GM18498 (cell line): ENCODE results near the gene INSL3.

Experiments used
- ATAC-seq: cut with Tn5 transposase; IDR thresholded peaks from one replicate; pipeline ENCODE4 v1.9.1; 2021; ENCODE audit warnings: mild to moderate bottlenecking, moderate library complexity; ENCODE audit not compliant: unreplicated experiment

INSL3 gene, protein sequence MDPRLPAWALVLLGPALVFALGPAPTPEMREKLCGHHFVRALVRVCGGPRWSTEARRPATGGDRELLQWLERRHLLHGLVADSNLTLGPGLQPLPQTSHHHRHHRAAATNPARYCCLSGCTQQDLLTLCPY

DNA sequence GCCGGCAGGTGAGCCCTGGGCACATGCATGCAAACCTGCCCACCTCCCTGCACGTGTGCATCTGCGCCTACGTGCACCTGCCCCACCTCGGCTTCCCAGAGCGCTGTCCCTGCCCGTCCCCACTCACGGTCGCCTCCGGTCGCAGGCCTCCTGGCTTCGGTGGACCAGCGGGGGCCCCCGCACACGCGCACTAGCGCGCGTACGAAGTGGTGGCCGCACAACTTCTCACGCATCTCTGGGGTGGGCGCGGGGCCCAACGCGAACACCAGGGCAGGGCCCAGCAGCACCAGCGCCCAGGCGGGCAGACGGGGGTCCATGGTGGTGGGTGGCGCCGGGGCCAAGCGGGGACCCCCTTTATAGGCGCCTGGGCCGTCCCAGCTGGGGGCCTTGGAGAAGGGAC, at the start of gene INSL3:
TSS of gene INSL3 (minus strand) at position 330 of the 400 bp plus-strand sequence. CDS start at position 317, 13 bp downstream.
- no peak for ATAC-seq

DNA sequence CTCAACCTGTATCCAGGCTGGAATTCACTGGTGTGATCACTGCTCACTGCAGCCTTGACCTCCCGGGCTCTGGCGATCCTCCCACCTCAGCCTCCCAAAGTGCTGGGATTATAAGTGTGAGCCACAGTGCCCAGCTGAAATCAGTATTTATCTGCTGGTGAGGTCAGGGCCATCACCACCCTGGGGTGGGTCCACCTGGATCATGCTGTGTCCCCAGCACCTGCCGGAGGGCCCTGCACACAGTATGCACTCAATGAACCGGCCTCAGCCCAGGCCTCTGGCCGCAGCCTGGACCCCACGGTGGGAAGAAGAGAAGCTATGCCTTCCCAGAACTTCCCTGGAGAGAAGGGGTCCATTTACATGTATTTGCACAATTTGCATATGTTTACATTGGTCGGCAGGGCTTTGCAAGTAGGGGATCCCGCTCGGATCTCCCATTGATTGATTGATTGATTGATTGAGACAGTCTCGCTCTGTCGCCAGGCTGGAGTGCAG, 47.8 kb upstream of the INSL3 start:
- ATAC-seq, result no peak

DNA sequence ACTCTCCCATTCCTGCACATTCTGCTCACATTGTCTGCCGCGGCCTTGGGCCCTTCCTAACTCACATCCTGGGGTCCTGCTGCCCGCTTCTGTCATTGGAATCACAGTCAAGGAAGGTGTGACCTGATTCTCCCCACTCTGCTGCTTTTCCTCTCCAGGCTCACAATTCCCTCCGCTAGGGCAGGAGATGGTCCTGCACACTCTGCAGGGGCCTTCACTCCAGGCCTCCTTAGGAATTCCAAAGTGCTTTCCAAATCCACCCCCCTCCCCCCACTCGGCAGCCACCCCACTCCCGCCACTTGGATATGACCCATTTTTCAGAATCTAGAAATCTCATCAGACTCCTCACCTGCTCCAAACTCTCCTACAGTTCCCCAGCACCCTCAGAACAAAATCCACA, 47.4 kb upstream of the INSL3 start:
- no peak for ATAC-seq

DNA sequence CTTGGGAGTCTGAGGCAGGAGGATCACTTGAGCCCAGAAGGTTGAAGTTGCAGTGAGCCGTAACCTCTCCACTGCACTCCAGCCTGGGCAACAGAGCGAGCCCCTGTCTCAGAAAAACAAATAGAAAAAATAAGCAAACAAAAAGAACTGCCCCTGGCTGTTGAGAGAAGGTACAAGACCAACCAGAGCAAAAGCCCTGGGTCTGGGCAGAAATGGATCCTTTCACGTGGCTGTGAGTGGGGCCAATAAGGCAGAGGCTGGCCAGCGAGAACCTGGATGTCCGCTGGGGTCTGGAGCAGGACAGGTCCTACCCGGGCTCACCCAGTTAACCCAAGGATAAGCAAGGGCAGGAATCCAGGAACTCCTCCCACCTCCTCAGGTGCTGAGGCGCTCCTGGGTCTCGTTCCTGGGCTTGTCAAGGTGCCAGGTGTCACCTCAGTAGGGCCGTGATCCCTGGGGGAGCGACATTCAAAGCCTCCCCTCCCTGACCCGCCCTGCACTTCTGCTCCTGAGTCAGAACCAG, 45.7 kb upstream of the INSL3 start:
- no peak for ATAC-seq

DNA sequence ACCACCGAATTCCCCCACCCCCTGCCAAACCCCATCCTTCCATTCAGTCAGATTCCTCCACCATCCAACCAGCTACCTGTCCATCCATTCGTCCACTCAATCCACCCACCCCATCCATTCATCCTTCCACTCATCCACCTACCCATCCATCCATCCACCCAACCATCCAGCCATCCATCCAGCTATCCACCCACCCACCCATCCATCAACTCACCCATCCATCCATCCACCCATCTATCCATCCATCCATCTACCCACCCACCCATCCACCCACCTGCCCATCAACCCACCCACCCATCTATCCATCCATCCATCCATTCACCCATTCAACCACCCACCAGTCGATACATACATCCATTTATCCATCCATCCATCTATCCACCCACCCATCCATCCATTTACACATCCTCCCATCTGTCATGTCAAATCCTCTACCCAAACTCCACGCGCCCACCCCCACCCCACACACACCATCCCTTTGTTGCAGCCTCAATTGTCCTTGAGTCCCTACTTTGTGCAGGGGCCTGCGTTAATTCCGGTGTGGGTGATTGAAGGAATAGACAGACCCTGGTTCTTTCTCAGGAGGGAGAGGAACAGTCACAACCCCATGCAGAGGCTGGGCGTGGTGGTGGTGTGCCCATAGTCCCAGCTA, 45.1 kb upstream of the INSL3 start:
- ATAC-seq, result no peak

DNA sequence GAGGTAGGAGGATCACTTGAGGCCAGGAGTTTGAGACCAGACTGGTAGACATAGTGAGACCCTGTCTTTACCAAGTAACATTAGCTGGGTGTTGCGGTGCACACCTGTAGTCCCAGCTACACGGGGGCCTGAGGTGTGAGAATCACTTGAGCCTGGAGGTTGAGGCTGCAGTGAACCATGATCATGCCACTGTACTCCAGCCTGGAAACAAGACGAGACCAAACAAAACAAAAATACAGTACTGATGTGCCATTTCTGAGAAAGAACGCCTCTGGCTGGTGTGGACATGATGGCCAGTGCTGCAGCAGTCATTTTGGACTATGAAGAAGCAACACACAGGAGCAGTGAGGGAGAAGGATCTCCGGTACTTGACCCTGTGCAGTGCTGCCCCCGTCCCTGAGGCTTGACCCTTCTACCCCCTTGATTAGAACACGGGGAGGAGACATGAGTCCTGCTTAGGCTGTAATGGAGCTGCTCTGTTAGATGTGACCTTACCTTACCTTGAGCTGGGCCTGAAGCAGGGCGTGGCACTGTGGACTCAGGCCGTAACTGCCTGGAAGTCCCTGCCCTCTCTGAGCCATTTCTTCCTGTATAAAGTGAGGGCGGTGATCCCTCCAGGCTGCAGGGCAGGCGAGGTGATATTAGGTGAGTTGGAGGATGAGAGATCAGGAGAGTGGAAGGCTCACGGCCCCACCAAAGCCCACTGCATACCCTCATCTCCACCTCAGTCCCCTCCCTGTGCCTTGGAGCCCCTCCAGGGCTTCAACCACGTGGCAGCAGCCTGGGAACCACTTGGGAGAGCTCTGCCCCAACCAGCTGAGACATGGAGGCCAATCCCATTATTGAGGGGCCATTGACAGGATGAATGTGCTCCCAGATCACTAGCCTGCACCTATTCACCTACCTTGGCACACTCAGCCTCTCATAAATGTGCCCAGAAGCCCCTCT, 44.3 kb upstream of the INSL3 start:
- ATAC-seq, result no peak

DNA sequence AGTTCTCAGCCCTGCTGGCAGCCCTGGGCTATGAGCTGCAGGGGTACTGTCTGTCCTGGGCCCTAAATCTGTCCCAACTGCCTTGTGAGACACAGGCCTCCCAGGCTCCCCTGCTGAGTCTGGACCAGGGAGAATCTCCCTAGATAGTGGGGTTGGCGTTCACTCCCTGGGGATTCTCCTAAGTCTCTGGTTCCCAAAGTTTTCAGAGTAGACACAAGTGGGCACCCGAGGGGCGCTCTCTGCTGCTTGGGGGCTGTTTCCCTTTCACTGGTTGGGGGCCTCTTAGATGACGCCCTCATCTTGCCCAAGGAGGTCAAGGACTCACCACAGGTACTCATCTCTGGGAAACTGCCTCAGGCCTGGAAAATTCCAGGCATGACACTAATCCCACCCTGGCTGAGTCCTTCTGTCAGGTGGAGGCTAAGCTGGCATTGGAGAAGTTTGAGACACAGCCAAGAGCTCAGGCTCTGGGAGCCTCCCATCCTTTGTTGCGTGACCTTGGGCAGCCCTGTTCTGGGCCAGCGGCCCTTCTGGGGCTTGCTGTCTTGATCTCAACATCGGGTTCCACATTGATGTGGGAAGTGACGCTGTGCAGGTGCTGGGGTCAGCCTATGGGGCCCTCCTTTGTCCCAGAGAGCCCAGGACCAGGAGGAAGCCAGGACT, 42.3 kb upstream of the INSL3 start:
- ATAC-seq, result no peak

DNA sequence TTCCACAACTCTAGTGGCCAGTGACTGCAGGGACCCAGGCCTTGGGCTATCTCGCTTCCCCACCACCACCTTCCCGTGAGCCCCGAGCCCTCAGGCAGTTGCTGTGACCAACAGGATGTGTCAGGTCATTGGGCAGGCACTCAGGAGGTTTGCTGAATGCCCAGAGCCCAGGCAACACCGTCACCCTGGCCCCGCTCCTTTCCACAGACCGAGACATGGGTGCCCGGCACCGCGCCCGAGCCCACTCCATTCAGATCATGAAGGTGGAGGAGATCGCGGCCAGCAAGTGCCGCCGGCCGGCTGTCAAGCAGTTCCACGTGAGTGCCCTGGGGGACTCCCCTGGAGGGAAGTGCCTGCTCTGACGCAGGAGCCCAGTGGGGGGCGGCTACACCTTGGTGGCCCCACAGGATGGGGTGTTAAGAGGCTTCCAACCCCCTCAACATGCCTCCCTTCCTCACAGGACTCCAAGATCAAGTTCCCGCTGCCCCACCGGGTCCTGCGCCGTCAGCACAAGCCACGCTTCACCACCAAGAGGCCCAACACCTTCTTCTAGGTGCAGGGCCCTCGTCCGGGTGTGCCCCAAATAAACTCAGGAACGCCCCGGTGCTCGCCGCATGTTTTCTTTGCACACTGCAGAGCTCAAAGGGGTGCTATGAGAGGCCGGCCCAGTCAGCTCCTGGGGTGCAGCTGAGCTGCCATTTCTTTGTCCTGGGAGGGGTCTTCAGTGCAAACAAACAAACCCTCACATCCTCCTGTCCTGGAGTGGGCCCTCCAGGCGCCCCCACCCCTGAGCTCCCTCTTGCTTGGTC, 41.6 kb upstream of the INSL3 start:
- ATAC-seq, result no peak

DNA sequence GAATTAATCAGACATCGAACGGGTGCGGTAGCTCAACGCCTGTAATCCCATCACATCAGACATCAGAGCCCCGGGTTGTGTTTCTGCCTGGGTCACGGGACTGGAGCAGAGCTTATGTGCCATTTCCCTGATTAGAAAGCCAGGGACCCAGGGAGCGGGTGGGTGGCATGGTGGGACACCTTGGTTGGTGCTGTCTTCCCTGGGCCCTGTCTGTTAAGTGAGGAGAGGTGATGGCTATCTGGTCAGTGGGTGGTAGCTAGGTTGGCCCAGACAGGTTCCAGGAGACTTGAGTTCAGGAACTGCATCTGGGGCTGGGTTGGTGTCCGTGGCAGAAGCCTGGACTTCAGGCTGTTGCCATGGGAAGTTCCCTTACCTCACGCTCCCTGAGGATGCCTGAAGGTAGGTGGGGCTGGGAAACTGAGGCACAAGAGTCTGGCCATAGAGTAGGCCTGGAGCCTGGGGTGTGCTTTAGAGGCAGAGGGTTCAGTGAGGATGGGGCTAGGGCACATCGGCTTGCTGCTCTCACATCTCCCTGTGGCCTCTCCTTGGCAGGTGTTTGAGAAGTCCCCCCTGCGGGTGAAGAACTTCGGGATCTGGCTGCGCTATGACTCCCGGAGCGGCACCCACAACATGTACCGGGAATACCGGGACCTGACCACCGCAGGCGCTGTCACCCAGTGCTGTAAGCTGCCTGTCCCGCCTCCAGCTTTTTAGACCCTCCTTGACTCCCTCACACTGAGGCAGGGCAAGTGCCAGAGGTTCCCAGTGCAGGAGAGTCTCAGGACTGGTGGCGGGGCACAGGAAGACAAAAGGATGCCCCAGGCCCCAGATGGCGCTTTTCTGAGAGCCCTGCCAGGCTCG, 40.5 kb upstream of the INSL3 start:
- no peak for ATAC-seq

DNA sequence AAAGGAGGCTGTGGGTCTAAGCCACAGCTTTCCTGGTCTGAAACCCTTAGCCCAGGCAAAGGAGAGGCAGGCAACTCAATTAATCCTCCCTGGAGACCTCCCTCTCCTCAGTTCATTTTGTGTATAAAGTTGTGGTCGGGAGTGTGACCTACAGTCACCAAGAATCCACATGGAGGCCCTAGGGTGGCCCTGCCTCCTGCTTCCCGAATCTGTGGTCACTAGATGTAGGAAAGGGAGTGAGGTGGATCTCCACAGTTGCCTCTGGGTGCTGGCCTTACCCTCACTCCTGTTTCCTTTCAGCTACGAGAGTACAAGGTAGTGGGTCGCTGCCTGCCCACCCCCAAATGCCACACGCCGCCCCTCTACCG, 39.7 kb upstream of the INSL3 start:
- ATAC-seq, result no peak

DNA sequence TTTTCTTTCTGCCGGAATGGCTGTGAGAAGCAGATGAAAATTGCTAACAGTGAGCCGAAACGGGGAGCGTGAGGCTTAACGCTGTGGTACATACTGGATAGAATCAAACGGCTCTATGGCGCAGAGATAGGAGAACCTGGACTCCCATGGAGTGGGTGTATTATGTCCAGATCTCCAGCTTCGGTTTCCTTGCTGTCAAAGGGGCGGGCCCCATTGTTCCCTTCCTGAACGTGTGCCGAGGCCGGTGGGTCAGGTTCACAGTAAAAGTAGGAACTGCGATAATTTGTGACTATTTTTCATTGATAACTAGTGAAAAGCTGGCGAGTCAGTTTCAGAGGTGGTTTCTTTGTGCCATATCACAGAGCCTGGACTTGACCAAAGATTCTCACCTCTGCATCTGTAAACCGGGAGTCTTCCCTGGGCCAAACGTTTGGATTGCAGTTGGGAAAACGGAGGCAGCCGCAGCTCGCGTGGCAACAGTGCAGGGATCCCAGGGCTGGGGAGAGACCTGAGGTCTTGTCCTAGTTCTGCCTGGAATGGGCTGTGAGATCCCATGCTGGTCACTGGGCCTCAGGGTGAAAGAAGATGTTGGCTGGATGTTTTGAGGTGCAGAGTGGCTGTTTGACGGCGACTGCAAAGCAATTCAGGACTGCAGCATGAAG, 39.1 kb upstream of the INSL3 start:
- ATAC-seq, result no peak

DNA sequence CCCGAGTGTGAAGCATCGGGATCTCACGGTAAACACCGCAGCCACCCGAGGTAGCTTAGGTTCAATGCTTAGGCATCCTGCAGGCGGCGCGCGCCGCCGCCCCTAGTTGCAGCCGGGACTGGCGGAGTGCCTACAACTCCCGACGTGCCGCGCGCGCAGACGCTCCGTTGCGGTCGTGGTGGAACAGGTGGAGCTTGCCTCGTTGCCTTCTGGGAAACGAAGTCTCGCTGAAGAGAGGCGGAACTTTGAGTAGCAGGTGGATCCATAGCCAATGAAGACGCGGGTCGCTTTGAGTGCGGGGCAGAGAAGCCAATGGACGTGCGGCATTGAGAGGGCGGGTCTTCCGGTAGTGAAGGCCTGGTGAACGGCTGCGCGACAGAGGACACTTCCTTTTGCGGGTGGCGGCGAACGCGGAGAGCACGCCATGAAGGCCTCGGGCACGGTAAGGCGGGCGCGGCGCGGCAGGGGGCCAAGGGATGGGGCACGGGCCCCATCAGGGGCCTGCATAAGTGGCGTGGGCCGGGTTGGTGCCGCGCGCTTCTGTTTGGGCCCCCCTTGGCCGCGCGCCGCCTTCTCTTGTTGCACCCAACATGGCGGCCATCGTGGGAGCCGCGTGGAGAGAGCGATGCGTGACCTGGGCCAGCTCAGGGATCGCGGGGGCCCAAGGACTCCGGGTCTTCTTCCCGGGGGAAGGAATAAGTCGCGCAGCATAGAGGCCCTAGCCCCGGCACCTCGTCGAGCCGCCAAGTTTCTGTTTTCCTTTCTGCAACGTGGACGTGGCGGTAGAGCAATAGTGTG, 38.4 kb upstream of the INSL3 start, which contains the start of gene RPL18A:
TSS of gene RPL18A (plus strand) at position 378 of the 798 bp plus-strand sequence. CDS start at position 425, 47 bp downstream.
- peak; percentile 95 for ATAC-seq

DNA sequence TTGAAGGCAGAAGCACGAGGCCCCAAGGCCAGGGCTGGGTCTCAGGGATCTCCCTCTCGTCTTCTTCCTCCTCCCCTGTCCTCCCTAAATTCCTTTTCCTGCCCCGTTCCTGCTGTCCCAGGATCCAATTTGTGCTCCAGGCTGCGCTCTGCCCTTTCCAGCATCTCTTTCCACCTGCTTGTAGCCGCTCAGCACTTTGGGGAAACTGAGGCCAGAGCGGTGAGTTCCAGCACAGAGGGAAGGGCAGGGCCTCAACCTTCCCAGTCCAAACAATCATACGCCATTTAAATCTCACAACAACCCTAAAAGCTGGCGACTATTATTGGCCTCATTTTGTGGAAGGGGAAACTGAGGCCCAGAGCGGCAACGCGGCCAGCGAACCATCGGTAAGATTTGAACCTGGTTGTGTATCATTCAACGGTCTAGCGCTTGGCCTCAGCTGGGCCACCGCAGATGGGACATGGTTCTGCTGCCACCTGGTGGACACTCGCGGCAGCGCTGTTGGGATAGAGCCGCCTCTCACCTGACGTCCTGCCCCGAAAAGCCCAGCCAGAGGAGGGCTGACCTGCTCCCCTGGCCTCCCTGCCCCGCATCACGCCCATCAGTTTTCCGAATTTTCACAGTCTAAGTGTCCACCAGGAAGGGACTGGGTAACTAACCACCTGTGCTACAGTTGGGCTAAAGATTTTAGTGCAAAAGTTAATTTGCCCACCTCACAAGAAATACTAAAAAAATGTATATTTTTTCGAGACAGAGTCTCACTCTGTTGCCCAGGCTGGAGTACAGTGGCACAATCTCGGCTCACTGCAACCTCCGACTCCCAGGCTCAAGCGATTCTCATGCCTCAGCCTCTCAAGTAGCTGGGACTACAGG, 34.2 kb upstream of the INSL3 start:
- no peak for ATAC-seq

DNA sequence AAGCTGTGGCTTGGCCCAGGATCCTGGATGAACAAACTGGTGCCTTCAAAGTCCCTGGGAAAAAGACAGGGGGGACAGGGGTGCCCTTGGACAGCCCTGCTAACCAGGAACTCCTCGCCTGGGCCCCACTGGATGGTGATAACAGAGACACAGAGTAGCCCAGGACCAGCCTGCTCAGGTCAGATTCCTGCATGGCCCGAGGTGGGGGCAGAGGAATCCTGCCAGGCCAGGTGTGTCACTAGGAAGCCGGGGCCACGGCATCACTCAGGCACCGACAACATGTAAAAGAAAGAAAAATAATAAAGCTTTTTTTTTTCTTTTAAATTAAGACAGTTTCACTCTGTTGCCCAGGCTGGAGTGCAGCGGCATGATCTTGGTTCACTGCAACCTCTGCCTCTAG, 32.7 kb upstream of the INSL3 start:
- no peak for ATAC-seq

DNA sequence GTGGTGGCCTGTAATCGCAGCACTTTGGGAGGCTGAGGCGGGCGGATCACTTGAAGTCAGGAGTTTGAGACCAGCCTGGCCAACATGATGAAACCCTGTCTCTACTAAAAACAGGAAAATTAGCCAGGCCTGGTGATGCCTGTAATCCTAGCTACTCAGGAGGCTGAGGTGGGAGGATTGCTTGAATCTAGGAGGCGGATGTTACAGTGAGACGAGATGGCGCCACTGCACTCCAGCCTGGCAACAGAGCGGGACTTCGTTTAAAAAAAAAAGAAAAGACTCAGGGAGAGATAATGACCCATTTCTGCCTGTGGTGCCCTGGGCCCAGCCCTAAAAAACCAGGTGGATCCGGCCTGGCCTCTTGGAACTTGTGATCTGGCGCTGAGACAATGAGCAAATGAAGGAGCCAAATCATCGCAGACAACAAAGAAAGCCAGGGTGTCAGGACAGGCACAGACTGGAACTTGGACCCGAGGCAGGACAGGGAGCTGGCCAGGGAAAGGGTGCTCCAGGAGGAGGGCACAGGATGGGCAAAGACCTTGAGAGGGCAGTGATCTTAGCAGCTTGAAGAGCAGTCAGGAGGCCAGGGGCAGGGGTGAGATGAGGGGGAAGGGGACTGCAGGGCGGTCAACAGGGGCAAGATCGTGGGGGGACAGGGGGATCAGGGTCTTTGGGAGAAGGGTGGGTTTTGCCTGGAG, 27.4 kb upstream of the INSL3 start:
- ATAC-seq, result no peak
